B cell (primary cell): ENCODE results near the gene CCDC192. TPM values are rescaled to one million over a fixed set of nuclear protein-coding genes. Genes with fewer than 3 reads are reported as not detected.
"Not testable (repeated sequence)": the region's sequence is repeated elsewhere in the genome, so short reads cannot be mapped to it uniquely, and the experiment has no call there.

Experiments used
- ATAC-seq: fragments of 200-7000 bp; cut with Tn5 transposase; one replicate; pipeline ENCODE4 v1.10.0; 2021; ENCODE audit warnings: low read depth, mild to moderate bottlenecking, moderate number of reproducible peaks, moderate library complexity
- CTCF ChIA-PET: fragments of 350-600 bp; sonication (Branson Sonifier 250); formaldehyde crosslinking; loops from one replicate; lab custom pipeline; 2021; ENCODE audit warnings: antibody characterized with exemption, inconsistent platforms; lab: Charles Lee
- POLR2A ChIA-PET: fragments of 350-600 bp; sonication (Branson Sonifier 250); formaldehyde crosslinking; loops from one replicate; lab custom pipeline; 2021; ENCODE audit warnings: antibody characterized with exemption; lab: Charles Lee
- DNase-seq: peaks from one replicate; pipeline ENCODE4 v3.0.0; 2013
- H2AFZ ChIP-seq: 2 replicates; pipeline ENCODE4 v1.6.1; 2012; ENCODE audit warnings: mild to moderate bottlenecking, low read depth, low read length; ENCODE audit not compliant: insufficient read depth, poor library complexity, severe bottlenecking
- H3K27ac ChIP-seq, 2 donors: 1 replicate in 1 of 2; 2 replicates in 1 of 2; pipeline ENCODE4 v1.5.1; 2012 to 2013; ENCODE audit warnings: low read length in 2 of 2, mild to moderate bottlenecking in 2 of 2, moderate library complexity in 1 of 2
- H3K27me3 ChIP-seq, 4 experiments: fragments of 200-600 bp in 1 of 4; sonication (generic) in 1 of 4; replicated peaks in 1 of 4; 1 replicate in 2 of 4; 2 replicates in 2 of 4; pipeline versions ENCODE4 v1.6.1 to v1.7.0; 2013 to 2016; ENCODE audit warnings: low read length in 3 of 4, mild to moderate bottlenecking in 2 of 4, mixed read lengths in 1 of 4, moderate library complexity in 1 of 4; ENCODE audit not compliant: insufficient read depth in 4 of 4, control insufficient read depth in 3 of 4; ENCODE audit errors: control extremely low read depth in 1 of 4
- H3K36me3 ChIP-seq, 2 experiments: replicated peaks in 1 of 2; 1 replicate in 1 of 2; 2 replicates in 1 of 2; pipeline versions ENCODE4 v1.6.1 to v1.7.1; 2013; ENCODE audit warnings: low read length in 1 of 2; ENCODE audit not compliant: insufficient read depth in 2 of 2, control insufficient read depth in 1 of 2; ENCODE audit errors: control extremely low read depth in 1 of 2, extremely low read depth in 1 of 2
- H3K4me1 ChIP-seq, 2 donors: fragments of 200-600 bp in 1 of 2; sonication (generic) in 1 of 2; 1 replicate in 1 of 2; 2 replicates in 1 of 2; pipeline versions ENCODE4 v1.5.1 to v1.6.1; 2013 to 2017; ENCODE audit warnings: low read length in 2 of 2; ENCODE audit not compliant: control insufficient read depth in 2 of 2, insufficient read depth in 2 of 2
- H3K4me2 ChIP-seq: replicated peaks from 2 replicates; pipeline ENCODE3; 2012; ENCODE audit warnings: mild to moderate bottlenecking, low read depth, low read length; ENCODE audit not compliant: poor library complexity, severe bottlenecking
- H3K4me3 ChIP-seq, 5 experiments: fragments of 200-600 bp in 1 of 5; sonication (generic) in 1 of 5; 1 replicate in 3 of 5; 2 replicates in 2 of 5; pipeline versions ENCODE4 v1.5.1 to v1.7.0; 2011 to 2016; ENCODE audit warnings: low read length in 4 of 5, mild to moderate bottlenecking in 4 of 5, low read depth in 2 of 5, control low read depth in 1 of 5, moderate library complexity in 1 of 5; ENCODE audit not compliant: insufficient read depth in 1 of 5; ENCODE audit errors: control extremely low read depth in 1 of 5, extremely low read depth in 1 of 5
- H3K79me2 ChIP-seq: fragments of 200-600 bp; sonication (generic); one replicate; pipeline ENCODE4 v1.6.0; 2016; ENCODE audit warnings: low read length; ENCODE audit not compliant: control insufficient read depth, insufficient read depth
- H3K9ac ChIP-seq: fragments of 200-600 bp; sonication (generic); 2 replicates; pipeline ENCODE4 v1.6.1; 2017; ENCODE audit warnings: mild to moderate bottlenecking, low read length, moderate library complexity
- H3K9me3 ChIP-seq, 3 donors: one replicate each; pipeline versions ENCODE4 v1.6.1 to v1.7.1; 2013; ENCODE audit warnings: low read length in 2 of 3; ENCODE audit not compliant: control insufficient read depth in 2 of 3, insufficient read depth in 1 of 3; ENCODE audit errors: control extremely low read depth in 1 of 3
- H4K20me1 ChIP-seq: 2 replicates; pipeline ENCODE4 v1.6.0; 2012; ENCODE audit warnings: mild to moderate bottlenecking, low read length; ENCODE audit not compliant: insufficient read depth, control insufficient read depth, poor library complexity, severe bottlenecking
- H3K27ac Mint-ChIP-seq: one replicate; pipeline ENCODE4 v1.8.0; 2021; ENCODE audit warnings: mixed read lengths
- H3K27me3 Mint-ChIP-seq: one replicate; pipeline ENCODE4 v1.8.0; 2021; ENCODE audit warnings: mixed read lengths
- H3K4me1 Mint-ChIP-seq: one replicate; pipeline ENCODE4 v1.8.0; 2021; ENCODE audit warnings: mixed read lengths
- H3K4me3 Mint-ChIP-seq: one replicate; pipeline ENCODE4 v1.8.0; 2021; ENCODE audit warnings: mixed read lengths
- H3K9me3 Mint-ChIP-seq: one replicate; pipeline ENCODE4 v1.8.0; 2022; ENCODE audit warnings: mixed read lengths; ENCODE audit not compliant: insufficient read depth
- EZH2 ChIP-seq: IDR thresholded peaks from 2 replicates; pipeline ENCODE4 v1.6.1; 2012; ENCODE audit warnings: borderline replicate concordance, low read depth, mild to moderate bottlenecking, moderate library complexity, low read length; ENCODE audit not compliant: insufficient read depth, poor library complexity, severe bottlenecking
- WGBS: methylation state at CpG from one replicate; pipeline ENCODE4 v1.1.5; 2013; ENCODE audit warnings: missing lambda C conversion rate; ENCODE audit not compliant: insufficient coverage; 5-methylcytosine and 5-hydroxymethylcytosine counted together
- intact Hi-C: fragments of 100-400 bp; cut with micrococcal nuclease; formaldehyde crosslinking; loops from one replicate; pipeline ENCODE4 v1.10.0; 2022
- polyA plus RNA-seq: library from polyadenylated mRNA; depleted of rRNA; stranded (reverse); fragments of >200 nt; gene quantifications from 2 replicates; pipeline ENCODE4 v1.2.3, GENCODE V29; 2012
- total RNA-seq, 2 donors: library from RNA; stranded (reverse); fragments of 120-200 nt in 1 of 2; gene quantifications; 1 replicate in 1 of 2; 2 replicates in 1 of 2; pipeline versions ENCODE4 v1.2.3 to v1.2.4, GENCODE V29; 2013 to 2022
- TF ChIP-seq, protein P1 (sequence below): fragments of 200-600 bp; IDR thresholded peaks from one replicate; pipeline ENCODE4 v1.8.0; 2022; ENCODE audit warnings: antibody characterized with exemption, mild to moderate bottlenecking

The CCDC192 gene
- total and polyA plus RNA-seq, 2 donors (not counting 1 experiment from before 2014, with no cell fraction given), result not detected

GRCh38 chr5:127777957-127778356 lies 74.8 kb downstream of the CCDC192 start:
- H3K79me2 ChIP-seq, result no peaks in the 10 kb centered on the region
- Mint-ChIP-seq H3K4me1 (no peaks in the 10 kb centered on the region), H3K27ac (no peak overlapping the region), H3K9me3 (no peaks in the 10 kb centered on the region), H3K27me3 (no peaks in the 10 kb centered on the region), H3K4me3 (no peak overlapping the region)
- H3K4me2 ChIP-seq, result no peak overlapping the region
- no peak overlapping the region for H3K4me3 ChIP-seq
- no peaks in the 10 kb centered on the region for H4K20me1 ChIP-seq
- POLR2A ChIA-PET, result no interaction called here
- no peaks in the 10 kb centered on the region for H3K4me1 ChIP-seq
- H3K9me3 ChIP-seq, result peaks cover 0 to 11% (median 0%) of the 10 kb centered on the region in 3 donors
- no peak for DNase-seq
- H3K27ac ChIP-seq, result no peak overlapping the region
- no peak for TF ChIP-seq EZH2
- TF ChIP-seq, protein P1, sequence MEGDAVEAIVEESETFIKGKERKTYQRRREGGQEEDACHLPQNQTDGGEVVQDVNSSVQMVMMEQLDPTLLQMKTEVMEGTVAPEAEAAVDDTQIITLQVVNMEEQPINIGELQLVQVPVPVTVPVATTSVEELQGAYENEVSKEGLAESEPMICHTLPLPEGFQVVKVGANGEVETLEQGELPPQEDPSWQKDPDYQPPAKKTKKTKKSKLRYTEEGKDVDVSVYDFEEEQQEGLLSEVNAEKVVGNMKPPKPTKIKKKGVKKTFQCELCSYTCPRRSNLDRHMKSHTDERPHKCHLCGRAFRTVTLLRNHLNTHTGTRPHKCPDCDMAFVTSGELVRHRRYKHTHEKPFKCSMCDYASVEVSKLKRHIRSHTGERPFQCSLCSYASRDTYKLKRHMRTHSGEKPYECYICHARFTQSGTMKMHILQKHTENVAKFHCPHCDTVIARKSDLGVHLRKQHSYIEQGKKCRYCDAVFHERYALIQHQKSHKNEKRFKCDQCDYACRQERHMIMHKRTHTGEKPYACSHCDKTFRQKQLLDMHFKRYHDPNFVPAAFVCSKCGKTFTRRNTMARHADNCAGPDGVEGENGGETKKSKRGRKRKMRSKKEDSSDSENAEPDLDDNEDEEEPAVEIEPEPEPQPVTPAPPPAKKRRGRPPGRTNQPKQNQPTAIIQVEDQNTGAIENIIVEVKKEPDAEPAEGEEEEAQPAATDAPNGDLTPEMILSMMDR, result no peak
- no peak overlapping the region for H2AFZ ChIP-seq
- intact Hi-C loops, result no loop called here
- ATAC-seq, result no peak
- H3K36me3 ChIP-seq, result no peaks in the 10 kb centered on the region
- no peak overlapping the region for H3K9ac ChIP-seq
- CTCF ChIA-PET, result no interaction called here
- no peaks in the 10 kb centered on the region for H3K27me3 ChIP-seq

GRCh38 chr5:127782450-127782849 lies 79.3 kb downstream of the CCDC192 start:
- H3K9me3 ChIP-seq, H3K79me2 ChIP-seq, H2AFZ ChIP-seq, H3K9ac ChIP-seq, H3K4me2 ChIP-seq, H3K27me3 ChIP-seq, H3K4me3 ChIP-seq, intact Hi-C loops, H3K4me1 ChIP-seq, H3K4me1 Mint-ChIP-seq, ATAC-seq, POLR2A ChIA-PET, H3K27me3 Mint-ChIP-seq, H3K4me3 Mint-ChIP-seq, H3K36me3 ChIP-seq, CTCF ChIA-PET, H3K27ac ChIP-seq, H4K20me1 ChIP-seq, H3K9me3 Mint-ChIP-seq, H3K27ac Mint-ChIP-seq, DNase-seq: not testable (repeated sequence)
- no CpG with 5 or more reads among the region's 2 CpGs for WGBS
